22Rv1 (cell line): ENCODE results near the gene TRIM43.
"Not testable (repeated sequence)": the region's sequence is repeated elsewhere in the genome, so short reads cannot be mapped to it uniquely, and the experiment has no call there.

Experiments used
- CTCF ChIP-seq: fragments of 450-650 bp; IDR thresholded peaks from 2 replicates; pipeline ENCODE4 v1.5.1; 2017; ENCODE audit warnings: mild to moderate bottlenecking
- ZFX ChIP-seq: fragments of 450-650 bp; IDR thresholded peaks from 2 replicates; pipeline ENCODE4 v1.6.1; 2017; ENCODE audit warnings: antibody characterized with exemption, borderline replicate concordance

- not testable (repeated sequence) for TF ChIP-seq CTCF, ZFX
Measured at GRCh38 chr2:95601301-95601700, 9.5 kb downstream of the TRIM43 start.
